Measurements from ENCODE around the gene CDKN2AIPNL. TPM values are rescaled to one million over a fixed set of nuclear protein-coding genes. Genes with fewer than 3 reads are reported as not detected.

The CDKN2AIPNL gene
- total RNA-seq, 3 donors from 2014 or later, result 16.2 to 20.8 (median 19.7) TPM

GRCh38 chr5:134409321-134409720, 2.4 kb downstream of the CDKN2AIPNL start:
- no peak overlapping the region for H3K27ac ChIP-seq
- peaks cover 4 to 8% of the 10 kb centered on the region in 2 donors for H3K4me1 ChIP-seq
- no peaks in the 10 kb centered on the region for H3K27me3 ChIP-seq
- no peaks in the 10 kb centered on the region for H3K36me3 ChIP-seq
- no peak for DNase-seq (ENCODE audit: low spot score in 2 of 2)
- H3K9me3 ChIP-seq, result no peaks in the 10 kb centered on the region
- TF ChIP-seq POLR2AphosphoS5 (IDR thresholded peaks at IDR 0.05), result no peak
- TF ChIP-seq CTCF (IDR thresholded peaks at IDR 0.05), result no peak
- no peak for TF ChIP-seq POLR2A (IDR thresholded peaks at IDR 0.05)
- no peak overlapping the region for H3K4me3 ChIP-seq
- intact Hi-C loops (cut with DNase I; ENCODE audit: low total_unique reads), result no loop called here

DNA sequence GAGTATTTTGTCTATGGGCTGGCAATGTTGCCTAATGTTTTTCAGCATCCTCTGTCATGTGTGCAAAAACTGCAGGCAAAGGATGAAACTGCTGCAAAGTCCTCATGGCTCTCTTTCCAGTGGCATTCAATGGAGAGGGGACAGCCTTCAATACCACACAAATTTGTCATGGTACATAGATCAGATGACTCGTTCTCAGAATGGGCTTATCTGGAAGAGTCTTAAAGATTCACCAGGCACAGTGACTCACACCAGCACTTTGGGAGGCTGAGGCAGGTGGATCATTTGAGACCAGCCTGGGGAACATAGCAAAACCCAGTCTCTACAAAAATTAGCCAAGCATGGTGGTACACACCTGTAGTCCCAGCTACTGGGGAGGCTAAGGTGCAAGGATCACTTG, 5.3 kb downstream of the CDKN2AIPNL start:
- no peak for DNase-seq (ENCODE audit: low spot score in 2 of 2)
- Histone ChIP-seq H3K9me3 (no peaks in the 10 kb centered on the region), H3K4me1 (peaks cover 4 to 8% of the 10 kb centered on the region in 2 donors), H3K27me3 (no peaks in the 10 kb centered on the region), H3K4me3 (no peak overlapping the region), H3K36me3 (no peaks in the 10 kb centered on the region), H3K27ac (no peak overlapping the region)
- TF ChIP-seq POLR2AphosphoS5 (IDR thresholded peaks at IDR 0.05), result no peak
- TF ChIP-seq POLR2A (IDR thresholded peaks at IDR 0.05), result no peak
- intact Hi-C loops (cut with DNase I; ENCODE audit: low total_unique reads), result no loop called here

GRCh38 chr5:134403951-134404350, 7.7 kb downstream of the CDKN2AIPNL start:
- intact Hi-C loops (cut with DNase I; ENCODE audit: low total_unique reads), result no loop called here
- TF ChIP-seq POLR2AphosphoS5 (IDR thresholded peaks at IDR 0.05), result no peak
- TF ChIP-seq CTCF (IDR thresholded peaks at IDR 0.05), result no peak
- TF ChIP-seq POLR2A (IDR thresholded peaks at IDR 0.05), result no peak
- DNase-seq (ENCODE audit: low spot score in 2 of 2), result no peak
- H3K4me1 ChIP-seq, result no peaks in the 10 kb centered on the region
- H3K36me3 ChIP-seq, result no peaks in the 10 kb centered on the region
- H3K9me3 ChIP-seq, result no peaks in the 10 kb centered on the region
- no peak overlapping the region for H3K4me3 ChIP-seq
- no peak overlapping the region for H3K27ac ChIP-seq
- H3K27me3 ChIP-seq, result no peaks in the 10 kb centered on the region

DNA sequence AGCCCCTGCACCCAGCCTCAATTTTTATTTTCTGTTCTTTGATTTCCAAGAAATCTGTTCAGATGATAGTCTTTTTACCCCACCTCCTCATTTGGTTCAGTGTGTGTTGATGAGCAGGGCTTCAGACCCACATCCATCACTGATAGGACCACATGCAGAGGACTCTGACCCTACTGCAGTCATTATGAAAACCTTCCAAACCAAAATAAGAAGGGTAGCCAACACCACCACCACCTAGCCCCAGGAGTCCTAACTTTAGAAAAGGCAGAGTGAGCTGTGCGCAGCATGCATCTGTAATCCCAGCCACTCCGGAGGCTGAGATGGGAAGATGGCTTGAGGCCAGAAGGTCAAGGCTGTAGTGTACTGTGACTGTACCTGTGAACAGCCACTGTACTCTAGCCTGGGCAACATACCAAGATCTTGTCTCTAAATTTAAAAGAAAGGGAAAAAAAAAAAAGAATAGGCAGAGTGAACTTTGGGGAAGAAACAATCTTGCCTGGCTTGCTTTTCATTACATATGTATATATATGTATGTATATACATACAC, 13.0 kb downstream of the CDKN2AIPNL start:
- Histone ChIP-seq H3K27me3 (no peaks in the 10 kb centered on the region), H3K4me3 (no peak overlapping the region), H3K36me3 (no peaks in the 10 kb centered on the region), H3K9me3 (no peaks in the 10 kb centered on the region), H3K27ac (no peak overlapping the region), H3K4me1 (no peaks in the 10 kb centered on the region)
- DNase-seq (ENCODE audit: low spot score in 2 of 2), result no peak
- intact Hi-C loops (cut with DNase I; ENCODE audit: low total_unique reads), result no loop called here
- TF ChIP-seq CTCF (IDR thresholded peaks at IDR 0.05) (no peak), POLR2AphosphoS5 (IDR thresholded peaks at IDR 0.05) (peak in 1 of 3 donors; percentile 18), POLR2A (IDR thresholded peaks at IDR 0.05) (no peak)

DNA sequence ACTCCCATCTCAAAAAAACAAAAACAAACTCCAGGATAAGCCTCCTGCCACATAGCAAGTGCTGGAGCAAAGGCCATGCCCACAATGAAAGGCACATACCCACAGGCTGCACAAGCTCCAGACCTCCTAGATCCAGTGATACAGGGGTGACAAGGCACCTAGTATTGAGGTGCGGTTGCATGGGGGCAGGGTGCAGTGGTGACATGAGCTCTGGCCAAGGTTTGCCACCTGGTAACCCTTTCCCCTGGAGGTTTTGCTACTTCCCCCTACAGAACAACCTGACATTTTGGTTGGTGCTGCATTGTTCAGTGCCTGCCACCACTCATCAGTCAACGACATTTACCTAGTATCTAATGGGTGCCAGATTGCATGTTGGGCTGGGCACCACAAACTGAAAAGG, 14.5 kb downstream of the CDKN2AIPNL start:
- Histone ChIP-seq H3K27me3 (no peaks in the 10 kb centered on the region), H3K27ac (no peak overlapping the region), H3K4me1 (no peaks in the 10 kb centered on the region), H3K4me3 (no peak overlapping the region), H3K9me3 (no peaks in the 10 kb centered on the region), H3K36me3 (no peaks in the 10 kb centered on the region)
- intact Hi-C loops (cut with DNase I; ENCODE audit: low total_unique reads), result no loop called here
- no peak for DNase-seq (ENCODE audit: low spot score in 2 of 2)
- TF ChIP-seq CTCF (IDR thresholded peaks at IDR 0.05), result no peak
- TF ChIP-seq POLR2A (IDR thresholded peaks at IDR 0.05), result no peak
- TF ChIP-seq POLR2AphosphoS5 (IDR thresholded peaks at IDR 0.05), result no peak

DNA sequence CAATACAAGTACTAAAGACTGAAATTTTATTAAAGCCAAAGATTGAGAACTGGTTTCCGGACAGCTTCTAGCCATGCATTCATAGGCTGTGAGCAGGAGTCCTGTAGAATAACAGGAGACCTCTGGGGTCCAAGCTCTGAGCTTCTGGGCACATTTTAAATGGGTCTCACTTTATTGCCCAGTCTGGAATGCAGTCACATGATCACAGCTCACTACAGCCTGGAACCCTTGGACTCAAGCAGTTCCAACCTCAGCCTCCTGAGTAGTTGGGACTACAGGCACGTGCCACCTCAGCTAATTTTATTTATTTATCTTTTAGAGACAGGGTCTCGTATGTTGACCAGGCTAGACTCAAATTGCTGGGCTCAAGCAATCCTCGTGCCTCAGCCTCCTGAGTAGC, 15.4 kb downstream of the CDKN2AIPNL start:
- no peaks in the 10 kb centered on the region for H3K9me3 ChIP-seq
- intact Hi-C loops (cut with DNase I; ENCODE audit: low total_unique reads), result no loop called here
- no peaks in the 10 kb centered on the region for H3K36me3 ChIP-seq
- H3K27me3 ChIP-seq, result no peaks in the 10 kb centered on the region
- no peak for DNase-seq (ENCODE audit: low spot score in 2 of 2)
- no peak overlapping the region for H3K4me3 ChIP-seq
- H3K4me1 ChIP-seq, result no peaks in the 10 kb centered on the region
- no peak overlapping the region for H3K27ac ChIP-seq
- no peak for TF ChIP-seq POLR2AphosphoS5 (IDR thresholded peaks at IDR 0.05)
- TF ChIP-seq POLR2A (IDR thresholded peaks at IDR 0.05), result no peak
- TF ChIP-seq CTCF (IDR thresholded peaks at IDR 0.05), result no peak
